ENCODE data around the gene RASL10B. TPM values are rescaled to one million over a fixed set of nuclear protein-coding genes. Genes with fewer than 3 reads are reported as not detected.

The RASL10B gene
- total RNA-seq, 2 donors from 2014 or later = 2.4 to 24.1 TPM

- Histone ChIP-seq H3K27ac (no peak overlapping the region), H3K36me3 (no peaks in the 10 kb centered on the region), H3K27me3 (replicated peaks; ENCODE audit: insufficient read depth) (no peaks in the 10 kb centered on the region), H3K4me1 (ENCODE audit: control insufficient read depth in 1 of 2, low read depth in 2 of 2) (peaks cover 0 to 9% of the 10 kb centered on the region in 2 donors), H3K9me3 (no peaks in the 10 kb centered on the region), H3K4me3 (no peak overlapping the region)
- ATAC-seq (ENCODE audit: insufficient number of reproducible peaks, low FRiP score, low read depth) = no peak
- no peak for TF ChIP-seq CTCF (IDR thresholded peaks at IDR 0.05)
- DNase-seq (ENCODE audit: low spot score) = no peak
Observed at GRCh38 chr17:35705230-35705629, 26.2 kb upstream of the RASL10B start.

- no peaks in the 10 kb centered on the region for H3K36me3 ChIP-seq
- H3K27me3 ChIP-seq (replicated peaks; ENCODE audit: insufficient read depth) = no peaks in the 10 kb centered on the region
- no peak overlapping the region for H3K27ac ChIP-seq
- DNase-seq (ENCODE audit: low spot score) (no peak), ATAC-seq (ENCODE audit: insufficient number of reproducible peaks, low FRiP score, low read depth) (no peak)
- H3K4me3 ChIP-seq = no peak overlapping the region
- no peak for TF ChIP-seq CTCF (IDR thresholded peaks at IDR 0.05)
- peaks cover 0 to 5% of the 10 kb centered on the region in 2 donors for H3K4me1 ChIP-seq (ENCODE audit: control insufficient read depth in 1 of 2, low read depth in 2 of 2)
- H3K9me3 ChIP-seq = no peaks in the 10 kb centered on the region
Observed at GRCh38 chr17:35705705-35706104, 25.7 kb upstream of the RASL10B start.

- Histone ChIP-seq H3K27ac (no peak overlapping the region), H3K27me3 (replicated peaks; ENCODE audit: insufficient read depth) (no peaks in the 10 kb centered on the region), H3K36me3 (no peaks in the 10 kb centered on the region), H3K4me3 (no peak overlapping the region), H3K9me3 (no peaks in the 10 kb centered on the region), H3K4me1 (ENCODE audit: control insufficient read depth in 1 of 2, low read depth in 2 of 2) (peaks cover 12 to 16% of the 10 kb centered on the region in 2 donors)
- ATAC-seq (ENCODE audit: insufficient number of reproducible peaks, low FRiP score, low read depth) (no peak), DNase-seq (ENCODE audit: low spot score) (no peak)
- no peak for TF ChIP-seq CTCF (IDR thresholded peaks at IDR 0.05)
Observed at GRCh38 chr17:35708149-35708548, 23.3 kb upstream of the RASL10B start.

GRCh38 chr17:35708951-35709350, 22.5 kb upstream of the RASL10B start:
- H3K4me1 ChIP-seq (ENCODE audit: control insufficient read depth in 1 of 2, low read depth in 2 of 2) = peaks cover 16 to 22% of the 10 kb centered on the region in 2 donors
- ATAC-seq (ENCODE audit: insufficient number of reproducible peaks, low FRiP score, low read depth) = no peak
- DNase-seq (ENCODE audit: low spot score) = no peak
- no peak overlapping the region for H3K4me3 ChIP-seq
- no peak overlapping the region for H3K27ac ChIP-seq
- H3K27me3 ChIP-seq (replicated peaks; ENCODE audit: insufficient read depth) = no peaks in the 10 kb centered on the region
- no peak for TF ChIP-seq CTCF (IDR thresholded peaks at IDR 0.05)
- H3K9me3 ChIP-seq = no peaks in the 10 kb centered on the region
- H3K36me3 ChIP-seq = no peaks in the 10 kb centered on the region

- no peak for TF ChIP-seq CTCF (IDR thresholded peaks at IDR 0.05)
- Histone ChIP-seq H3K27ac (no peak overlapping the region), H3K9me3 (no peaks in the 10 kb centered on the region), H3K27me3 (replicated peaks; ENCODE audit: insufficient read depth) (no peaks in the 10 kb centered on the region), H3K4me1 (ENCODE audit: control insufficient read depth in 1 of 2, low read depth in 2 of 2) (peaks cover 22 to 31% of the 10 kb centered on the region in 2 donors), H3K36me3 (no peaks in the 10 kb centered on the region), H3K4me3 (no peak overlapping the region)
- DNase-seq (ENCODE audit: low spot score) (no peak), ATAC-seq (ENCODE audit: insufficient number of reproducible peaks, low FRiP score, low read depth) (no peak)
Observed at GRCh38 chr17:35709874-35710273, 21.6 kb upstream of the RASL10B start.
